Activated naive CD4-positive, alpha-beta T cell treated with anti-CD3 and anti-CD28 coated beads, Interleukin-2, amount 50 U/mL, for 72 hours (primary cell): Measurements from ENCODE around the gene GREB1L. TPM values are rescaled to one million over a fixed set of nuclear protein-coding genes. Genes with fewer than 3 reads are reported as not detected.

Source experiments
- ATAC-seq, 2 donors: fragments of 150-1000 bp; cut with Tn5 transposase; 2 replicates each; pipeline ENCODE4 v1.10.0; 2021; ENCODE audit warnings: mild to moderate bottlenecking in 2 of 2, moderate library complexity in 2 of 2
- DNase-seq, 2 donors: peaks; one replicate each; pipeline ENCODE4 v3.0.0; 2021 to 2022; ENCODE audit warnings: low spot score in 2 of 2
- H3K27ac Mint-ChIP-seq, 2 donors: one replicate each; pipeline ENCODE4 v1.8.0; 2022; ENCODE audit warnings: mild to moderate bottlenecking in 2 of 2, mixed read lengths in 2 of 2
- H3K36me3 Mint-ChIP-seq, 2 donors: one replicate each; pipeline ENCODE4 v1.8.0; 2022; ENCODE audit warnings: mixed read lengths in 2 of 2
- H3K9me3 Mint-ChIP-seq, 2 donors: one replicate each; pipeline ENCODE4 v1.8.0; 2022; ENCODE audit warnings: mixed read lengths in 2 of 2
- total RNA-seq, 2 donors: library from RNA; stranded (reverse); gene quantifications; one replicate each; pipeline ENCODE4 v1.2.3, GENCODE V29; 2022

GREB1L gene
- total RNA-seq, 2 donors from 2014 or later = not detected

GRCh38 chr18:21444465-21445212, 202.6 kb downstream of the GREB1L start:
- Mint-ChIP-seq H3K9me3 (no peaks in the 10 kb centered on the region), H3K36me3 (no peaks in the 10 kb centered on the region), H3K27ac (no peak overlapping the region)
- ATAC-seq (no peak), DNase-seq (no peak)

GRCh38 chr18:21448299-21448698, 206.3 kb downstream of the GREB1L start:
- no peaks in the 10 kb centered on the region for H3K36me3 Mint-ChIP-seq
- no peak overlapping the region for H3K27ac Mint-ChIP-seq
- ATAC-seq (no peak), DNase-seq (no peak)
- H3K9me3 Mint-ChIP-seq = no peaks in the 10 kb centered on the region

- no peaks in the 10 kb centered on the region for H3K36me3 Mint-ChIP-seq
- DNase-seq = no peak
- no peak for ATAC-seq
Observed at GRCh38 chr18:21449367-21450290, 207.6 kb downstream of the GREB1L start.

GRCh38 chr18:21450503-21450902, 208.5 kb downstream of the GREB1L start:
- Mint-ChIP-seq H3K9me3 (no peaks in the 10 kb centered on the region), H3K36me3 (no peaks in the 10 kb centered on the region), H3K27ac (peak overlapping the region in 1 of 2 donors; percentile 60)
- ATAC-seq (no peak), DNase-seq (no peak)

More at GRCh38 chr18:21449367-21450290, 207.6 kb downstream of the GREB1L start:
- Mint-ChIP-seq H3K27ac (no peak overlapping the region), H3K9me3 (no peaks in the 10 kb centered on the region)

GRCh38 chr18:21450913-21451312, 208.9 kb downstream of the GREB1L start:
- ATAC-seq (no peak), DNase-seq (no peak)
- Mint-ChIP-seq H3K27ac (peak overlapping the region in 1 of 2 donors; percentile 60), H3K9me3 (no peaks in the 10 kb centered on the region), H3K36me3 (no peaks in the 10 kb centered on the region)

- no peak for ATAC-seq
Observed at GRCh38 chr18:21451851-21452250, 209.8 kb downstream of the GREB1L start.

GRCh38 chr18:21452276-21452780, 210.3 kb downstream of the GREB1L start:
- DNase-seq = no peak
- no peaks in the 10 kb centered on the region for H3K9me3 Mint-ChIP-seq
- ATAC-seq = no peak
- H3K27ac Mint-ChIP-seq = no peak overlapping the region
- no peaks in the 10 kb centered on the region for H3K36me3 Mint-ChIP-seq

More at GRCh38 chr18:21451851-21452250, 209.8 kb downstream of the GREB1L start:
- H3K9me3 Mint-ChIP-seq = no peaks in the 10 kb centered on the region
- H3K27ac Mint-ChIP-seq = no peak overlapping the region
- no peak for DNase-seq
- H3K36me3 Mint-ChIP-seq = no peaks in the 10 kb centered on the region

- Mint-ChIP-seq H3K36me3 (no peaks in the 10 kb centered on the region), H3K9me3 (no peaks in the 10 kb centered on the region), H3K27ac (no peak overlapping the region)
- no peak for DNase-seq
- no peak for ATAC-seq
Observed at GRCh38 chr18:21452796-21453510, 210.9 kb downstream of the GREB1L start.

GRCh38 chr18:21453511-21453901, 211.5 kb downstream of the GREB1L start:
- H3K36me3 Mint-ChIP-seq = no peaks in the 10 kb centered on the region
- ATAC-seq (no peak), DNase-seq (no peak)
- H3K9me3 Mint-ChIP-seq = no peaks in the 10 kb centered on the region
- H3K27ac Mint-ChIP-seq = no peak overlapping the region

GRCh38 chr18:21454725-21455124, 212.7 kb downstream of the GREB1L start:
- no peak for DNase-seq
- ATAC-seq = no peak
- Mint-ChIP-seq H3K9me3 (no peaks in the 10 kb centered on the region), H3K27ac (no peak overlapping the region), H3K36me3 (no peaks in the 10 kb centered on the region)

GRCh38 chr18:21456428-21457178, 214.6 kb downstream of the GREB1L start:
- Mint-ChIP-seq H3K27ac (no peak overlapping the region), H3K36me3 (no peaks in the 10 kb centered on the region), H3K9me3 (no peaks in the 10 kb centered on the region)
- ATAC-seq (peak in 1 of 2 donors; percentile 83), DNase-seq (no peak)

GRCh38 chr18:21457179-21457535, 215.1 kb downstream of the GREB1L start:
- no peaks in the 10 kb centered on the region for H3K9me3 Mint-ChIP-seq
- H3K36me3 Mint-ChIP-seq = no peaks in the 10 kb centered on the region
- DNase-seq (no peak), ATAC-seq (no peak)
- H3K27ac Mint-ChIP-seq = no peak overlapping the region

- DNase-seq (no peak), ATAC-seq (no peak)
- H3K9me3 Mint-ChIP-seq = no peaks in the 10 kb centered on the region
- no peaks in the 10 kb centered on the region for H3K36me3 Mint-ChIP-seq
- H3K27ac Mint-ChIP-seq = no peak overlapping the region
Observed at GRCh38 chr18:21458310-21458709, 216.3 kb downstream of the GREB1L start.

GRCh38 chr18:21458788-21459187, 216.8 kb downstream of the GREB1L start:
- Mint-ChIP-seq H3K9me3 (no peaks in the 10 kb centered on the region), H3K36me3 (no peaks in the 10 kb centered on the region), H3K27ac (no peak overlapping the region)
- DNase-seq (no peak), ATAC-seq (no peak)

GRCh38 chr18:21459706-21460286, 217.8 kb downstream of the GREB1L start:
- ATAC-seq = no peak
- no peaks in the 10 kb centered on the region for H3K9me3 Mint-ChIP-seq
- no peaks in the 10 kb centered on the region for H3K36me3 Mint-ChIP-seq
- no peak overlapping the region for H3K27ac Mint-ChIP-seq
- DNase-seq = no peak

- Mint-ChIP-seq H3K27ac (no peak overlapping the region), H3K9me3 (no peaks in the 10 kb centered on the region), H3K36me3 (no peaks in the 10 kb centered on the region)
- DNase-seq (no peak), ATAC-seq (no peak)
Observed at GRCh38 chr18:21461460-21461859, 219.4 kb downstream of the GREB1L start.
